GM12865 (cell line): Measurements from ENCODE around the gene EPHB3.
A peak's percentile ranks its signal among the peaks of the same experiment; 100 is the strongest.

Experiments
- DNase-seq: peaks from one replicate; pipeline ENCODE4 v3.0.0; 2010; ENCODE audit warnings: low read depth
- H3K4me3 ChIP-seq: 2 replicates; pipeline ENCODE4 v1.5.1; 2011; ENCODE audit warnings: mild to moderate bottlenecking, low read depth, low read length, control low read depth
- TF ChIP-seq, protein P1 (sequence below): IDR thresholded peaks from 2 replicates; pipeline ENCODE4 v1.5.1; 2011; ENCODE audit warnings: low read length, control low read depth, low read depth, inconsistent platforms; ENCODE audit not compliant: insufficient read depth; ENCODE audit errors: missing control alignments

EPHB3 gene

DNA sequence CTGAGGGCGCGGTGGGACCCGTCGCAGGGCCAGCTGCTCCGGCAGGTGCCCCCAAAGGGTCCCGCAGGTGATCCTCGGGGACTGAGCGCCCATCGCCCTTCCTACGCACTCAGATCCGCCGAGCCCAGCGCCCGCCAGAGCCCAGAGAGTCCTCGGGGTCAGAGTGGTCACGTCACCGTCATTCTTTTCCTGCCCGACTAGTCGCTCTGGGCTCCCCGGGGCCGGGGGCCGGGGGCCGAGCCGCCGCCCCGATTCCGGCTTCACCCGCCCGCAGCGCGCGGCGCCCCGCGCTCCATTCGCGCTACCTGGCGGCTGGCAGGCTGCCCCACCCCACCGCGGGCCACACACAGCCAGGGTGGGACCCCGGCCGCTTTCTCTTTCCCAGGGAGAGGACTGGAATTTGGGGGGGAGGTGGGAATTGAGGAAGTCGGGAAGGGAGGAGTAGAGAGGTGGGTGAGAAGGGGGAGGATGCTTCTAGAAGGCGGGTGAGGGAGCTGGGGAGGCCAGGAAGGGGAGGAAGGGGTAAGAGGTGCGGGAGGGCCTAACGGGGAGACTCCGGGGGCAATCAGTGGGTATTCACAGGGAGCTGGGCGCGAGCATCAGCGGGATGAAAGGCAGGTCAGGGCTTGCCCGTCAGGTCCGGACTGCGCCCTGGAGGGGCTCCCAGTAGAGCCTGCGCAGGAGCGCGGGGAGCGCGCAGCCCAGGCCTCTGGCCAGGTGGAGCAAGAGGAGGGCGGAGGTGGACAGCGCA lies 36.1 kb upstream of the EPHB3 start:
- no peak for DNase-seq
- H3K4me3 ChIP-seq, result peak overlapping the region; percentile 47
- TF ChIP-seq, protein P1, sequence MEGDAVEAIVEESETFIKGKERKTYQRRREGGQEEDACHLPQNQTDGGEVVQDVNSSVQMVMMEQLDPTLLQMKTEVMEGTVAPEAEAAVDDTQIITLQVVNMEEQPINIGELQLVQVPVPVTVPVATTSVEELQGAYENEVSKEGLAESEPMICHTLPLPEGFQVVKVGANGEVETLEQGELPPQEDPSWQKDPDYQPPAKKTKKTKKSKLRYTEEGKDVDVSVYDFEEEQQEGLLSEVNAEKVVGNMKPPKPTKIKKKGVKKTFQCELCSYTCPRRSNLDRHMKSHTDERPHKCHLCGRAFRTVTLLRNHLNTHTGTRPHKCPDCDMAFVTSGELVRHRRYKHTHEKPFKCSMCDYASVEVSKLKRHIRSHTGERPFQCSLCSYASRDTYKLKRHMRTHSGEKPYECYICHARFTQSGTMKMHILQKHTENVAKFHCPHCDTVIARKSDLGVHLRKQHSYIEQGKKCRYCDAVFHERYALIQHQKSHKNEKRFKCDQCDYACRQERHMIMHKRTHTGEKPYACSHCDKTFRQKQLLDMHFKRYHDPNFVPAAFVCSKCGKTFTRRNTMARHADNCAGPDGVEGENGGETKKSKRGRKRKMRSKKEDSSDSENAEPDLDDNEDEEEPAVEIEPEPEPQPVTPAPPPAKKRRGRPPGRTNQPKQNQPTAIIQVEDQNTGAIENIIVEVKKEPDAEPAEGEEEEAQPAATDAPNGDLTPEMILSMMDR, result no peak

DNA sequence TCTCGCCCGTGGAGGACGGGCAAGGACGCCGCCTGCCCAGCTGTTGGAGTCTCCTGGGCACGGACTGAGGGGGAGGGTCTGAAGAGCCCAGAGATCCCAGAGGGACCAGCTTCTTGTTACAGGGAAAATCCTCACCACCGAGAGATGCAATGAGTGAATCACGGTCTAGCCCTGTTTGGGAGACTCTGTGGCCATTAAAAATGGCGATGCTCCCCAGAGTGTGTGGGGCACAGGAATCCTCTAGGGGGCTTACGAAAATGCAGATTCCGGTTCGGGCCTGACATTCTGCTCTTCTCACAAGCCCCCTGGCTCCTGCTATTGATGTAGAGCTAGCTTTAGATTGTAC lies 35.5 kb upstream of the EPHB3 start:
- TF ChIP-seq, protein P1, result no peak
- DNase-seq, result no peak
- no peak overlapping the region for H3K4me3 ChIP-seq

DNA sequence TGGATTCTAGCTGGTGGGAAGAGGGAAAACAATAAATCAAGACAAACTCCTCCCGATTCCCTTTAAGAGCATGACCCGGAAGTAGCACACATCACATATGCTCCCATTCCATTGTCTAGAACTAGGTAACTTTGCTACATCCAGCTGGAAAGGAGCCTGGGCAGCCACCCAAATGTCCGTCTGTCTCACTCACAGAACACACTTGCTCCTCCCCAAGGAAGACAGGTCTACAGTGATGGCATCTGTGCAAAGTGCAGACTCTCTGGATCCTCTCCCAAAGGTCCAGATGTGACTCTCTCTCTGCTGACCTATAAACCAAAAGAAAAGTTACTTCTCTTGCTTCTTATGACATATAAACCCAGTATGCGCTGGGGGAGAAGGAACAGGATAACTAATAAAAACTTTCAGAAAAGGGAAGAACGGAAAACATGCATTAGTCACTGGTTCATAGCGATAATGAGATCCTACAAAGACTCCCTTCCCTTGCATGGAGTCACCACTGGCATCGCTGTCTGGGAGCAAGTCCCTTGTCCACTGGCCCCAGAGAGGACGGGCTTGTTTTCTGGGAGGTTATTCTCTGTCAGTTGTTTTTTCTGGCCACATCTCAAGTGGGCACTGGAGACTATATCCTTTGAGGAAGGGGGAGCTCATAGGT lies 29.8 kb upstream of the EPHB3 start:
- TF ChIP-seq, protein P1, result no peak
- no peak overlapping the region for H3K4me3 ChIP-seq
- DNase-seq, result no peak

DNA sequence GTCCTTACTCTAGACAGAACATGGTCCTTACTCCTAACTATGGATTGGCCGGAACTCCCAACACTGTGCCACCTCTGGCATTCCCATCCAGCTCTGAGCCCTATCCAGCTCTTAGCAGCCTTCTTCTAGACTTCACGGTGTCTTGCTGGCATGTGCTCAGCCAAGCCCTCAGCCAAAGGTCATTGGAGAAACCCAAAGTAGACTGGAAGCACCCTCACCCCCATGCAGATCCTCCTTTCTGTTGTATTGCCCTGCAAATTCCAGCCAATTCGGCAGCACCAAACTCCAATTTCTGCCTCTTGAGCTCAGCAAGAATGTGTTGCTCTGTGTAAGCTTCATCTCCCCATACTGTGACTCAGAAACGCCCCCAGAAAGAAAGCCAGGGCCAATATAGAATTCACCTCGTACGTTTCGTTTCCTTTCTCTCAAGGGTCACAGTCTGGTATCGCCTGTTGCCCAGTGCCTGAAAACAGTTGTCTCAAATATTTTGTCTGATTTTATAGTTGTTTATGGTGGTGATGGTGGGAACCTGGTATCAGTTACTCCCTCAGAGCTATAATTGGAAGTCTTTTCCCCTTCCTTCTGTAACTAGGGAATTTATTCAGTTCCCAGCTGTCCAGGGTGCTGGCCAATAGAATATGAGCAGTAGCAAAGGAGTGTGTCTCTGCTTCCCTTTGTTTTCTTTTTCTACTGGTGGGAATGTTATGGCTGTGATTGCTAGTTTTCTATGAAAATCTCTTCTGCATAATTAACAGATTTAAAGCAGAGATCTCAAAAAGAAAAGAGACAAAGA lies 28.4 kb upstream of the EPHB3 start:
- DNase-seq, result no peak
- TF ChIP-seq, protein P1, result no peak
- H3K4me3 ChIP-seq, result no peak overlapping the region

DNA sequence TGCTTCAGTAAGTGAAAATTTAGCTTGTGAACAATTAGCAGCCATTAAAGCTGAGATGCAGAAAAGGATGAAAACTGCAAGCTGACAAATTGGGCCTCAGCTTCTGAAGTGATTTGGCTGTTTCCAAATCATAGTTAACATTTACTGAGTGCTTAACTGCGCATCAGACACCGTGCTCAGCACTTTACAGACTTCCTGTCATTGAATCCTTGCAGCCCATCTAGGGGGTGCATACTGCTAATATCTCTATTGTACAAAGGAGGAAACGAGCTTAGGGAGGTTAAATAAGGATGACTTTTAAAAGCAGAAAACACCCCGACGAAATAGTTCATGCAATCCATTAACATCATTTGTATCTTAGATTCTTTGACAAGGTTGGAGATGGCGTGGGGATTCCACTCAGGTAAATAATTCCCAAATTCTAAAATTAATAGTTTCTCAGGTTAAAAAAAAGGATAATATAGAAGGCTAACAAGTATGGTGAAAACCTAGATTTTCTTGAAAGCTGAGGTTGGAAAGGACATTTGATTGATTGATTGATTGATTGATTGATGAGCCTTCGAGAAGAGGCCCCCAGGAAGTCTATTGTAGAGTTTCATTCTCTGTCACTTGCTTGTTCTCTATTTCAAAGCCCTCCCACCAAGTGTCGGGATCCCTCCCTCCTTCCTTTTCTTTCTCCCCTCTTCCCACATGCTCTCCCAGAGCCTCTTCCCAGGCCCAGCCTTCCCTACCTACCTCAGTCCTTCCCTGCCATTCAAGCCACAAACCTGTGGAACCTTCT lies 23.5 kb upstream of the EPHB3 start:
- TF ChIP-seq, protein P1, result no peak
- H3K4me3 ChIP-seq, result no peak overlapping the region
- no peak for DNase-seq

DNA sequence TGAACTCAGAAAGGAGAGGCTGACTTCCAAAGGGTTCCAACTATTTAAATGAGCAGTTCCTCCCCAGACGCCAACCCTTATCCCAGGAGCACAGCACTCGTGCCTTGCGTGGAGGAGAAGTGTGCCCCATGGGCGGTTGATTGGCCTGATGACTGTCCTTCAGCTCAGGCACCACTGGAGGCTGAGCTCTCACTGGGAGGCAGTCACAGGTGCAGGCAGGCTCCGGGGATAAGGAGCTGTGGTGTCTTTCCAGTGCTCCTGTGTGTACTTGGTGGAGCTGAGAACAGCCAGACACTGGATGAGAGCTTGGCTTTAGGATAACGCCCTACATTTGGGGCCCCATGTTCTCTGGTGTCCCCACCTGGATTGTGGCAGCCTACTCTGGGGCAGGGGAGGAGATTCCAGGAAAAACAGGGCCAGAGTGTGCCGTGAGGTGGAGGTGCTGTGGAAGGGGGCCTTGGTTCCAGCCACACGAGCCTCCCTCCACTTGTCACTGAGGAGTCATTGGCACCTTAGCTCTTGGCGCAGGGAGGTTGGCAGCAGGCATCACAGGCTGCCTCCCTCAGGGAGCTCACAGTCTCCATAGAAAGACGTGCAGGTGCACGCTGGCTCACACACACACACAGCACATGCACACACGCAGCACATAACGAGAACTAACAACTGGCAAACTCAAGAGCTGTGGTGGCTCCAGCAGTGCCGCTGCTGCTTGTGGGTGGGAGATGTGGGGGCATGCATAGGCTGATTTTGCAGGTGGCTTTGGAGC lies 22.7 kb upstream of the EPHB3 start:
- no peak overlapping the region for H3K4me3 ChIP-seq
- DNase-seq, result no peak
- TF ChIP-seq, protein P1, result no peak
